NCI-H146 (cell line): ENCODE data around the gene TMEM204.

Experiments used
- DNase-seq: peaks from one replicate; lab custom pipeline; 2025; lab: John Stamatoyannopoulos, UW

TMEM204 gene

GRCh38 chr16:1499756-1500464 lies 33.6 kb upstream of the TMEM204 start:
- DNase-seq, result no peak

- no peak for DNase-seq
These were observed 32.9 kb upstream of the TMEM204 start for GRCh38 chr16:1500465-1501150.

DNA sequence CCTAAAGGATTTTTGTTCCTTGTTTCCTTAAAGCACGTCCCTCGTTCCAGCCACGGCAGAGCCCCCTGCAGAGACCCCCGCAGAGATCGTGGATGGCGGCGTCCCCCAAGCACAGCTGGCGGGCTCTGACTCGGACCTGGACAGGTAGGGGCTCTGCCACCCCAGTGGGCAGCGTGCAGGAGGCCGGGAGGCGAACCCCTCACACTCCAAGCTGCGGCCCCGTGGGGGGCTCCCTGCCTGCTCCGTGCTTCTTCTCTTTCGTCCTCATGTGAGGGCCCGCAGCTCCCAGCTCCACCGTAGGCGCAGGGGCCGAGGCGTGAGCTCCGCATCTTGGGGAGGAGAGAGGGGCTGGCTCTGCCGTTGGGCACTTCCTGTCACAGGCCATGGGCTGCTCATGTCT lies 31.8 kb upstream of the TMEM204 start:
- DNase-seq, result no peak

- no peak for DNase-seq
These were observed 31.1 kb upstream of the TMEM204 start for GRCh38 chr16:1502092-1503004.

DNA sequence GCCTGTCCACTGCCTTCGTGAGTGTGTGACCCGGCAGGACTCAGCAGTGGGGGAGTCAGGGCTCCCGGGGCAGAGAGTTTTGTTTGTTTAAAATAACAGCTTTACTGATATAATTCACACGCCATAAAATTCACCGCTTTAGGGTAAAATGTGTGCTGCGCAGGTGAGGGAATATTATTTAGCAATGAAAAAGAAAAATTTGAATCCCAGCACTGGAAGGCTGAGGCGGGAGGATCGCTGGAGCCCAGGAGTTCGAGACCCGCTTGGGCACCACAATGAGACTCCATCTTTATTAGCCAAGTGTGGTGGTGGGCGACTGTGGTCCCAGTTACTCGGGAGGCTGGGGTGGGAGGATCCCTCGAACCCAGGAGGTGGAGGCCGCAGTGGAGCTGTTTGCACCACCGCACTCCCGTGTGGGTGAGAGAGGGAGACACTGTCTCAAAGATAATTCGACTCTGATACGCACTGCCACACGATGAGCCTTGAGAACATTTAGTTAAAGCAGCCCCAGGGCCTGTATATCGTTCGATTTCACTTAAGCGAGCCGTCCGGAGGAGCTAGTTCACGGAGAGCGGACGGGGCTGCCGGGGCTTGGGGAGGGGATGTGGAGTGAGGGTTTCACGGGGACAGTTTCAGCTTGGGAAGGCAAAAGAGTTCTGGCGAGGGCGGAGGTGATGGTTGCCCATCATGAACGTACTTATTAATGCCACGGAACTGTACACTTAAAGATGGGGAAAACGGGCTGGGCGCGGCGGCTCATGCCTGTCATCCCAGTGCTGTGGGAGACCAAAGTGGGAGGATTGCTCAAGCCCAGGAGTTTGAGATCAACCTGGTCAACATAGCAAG lies 30.1 kb upstream of the TMEM204 start:
- no peak for DNase-seq

DNA sequence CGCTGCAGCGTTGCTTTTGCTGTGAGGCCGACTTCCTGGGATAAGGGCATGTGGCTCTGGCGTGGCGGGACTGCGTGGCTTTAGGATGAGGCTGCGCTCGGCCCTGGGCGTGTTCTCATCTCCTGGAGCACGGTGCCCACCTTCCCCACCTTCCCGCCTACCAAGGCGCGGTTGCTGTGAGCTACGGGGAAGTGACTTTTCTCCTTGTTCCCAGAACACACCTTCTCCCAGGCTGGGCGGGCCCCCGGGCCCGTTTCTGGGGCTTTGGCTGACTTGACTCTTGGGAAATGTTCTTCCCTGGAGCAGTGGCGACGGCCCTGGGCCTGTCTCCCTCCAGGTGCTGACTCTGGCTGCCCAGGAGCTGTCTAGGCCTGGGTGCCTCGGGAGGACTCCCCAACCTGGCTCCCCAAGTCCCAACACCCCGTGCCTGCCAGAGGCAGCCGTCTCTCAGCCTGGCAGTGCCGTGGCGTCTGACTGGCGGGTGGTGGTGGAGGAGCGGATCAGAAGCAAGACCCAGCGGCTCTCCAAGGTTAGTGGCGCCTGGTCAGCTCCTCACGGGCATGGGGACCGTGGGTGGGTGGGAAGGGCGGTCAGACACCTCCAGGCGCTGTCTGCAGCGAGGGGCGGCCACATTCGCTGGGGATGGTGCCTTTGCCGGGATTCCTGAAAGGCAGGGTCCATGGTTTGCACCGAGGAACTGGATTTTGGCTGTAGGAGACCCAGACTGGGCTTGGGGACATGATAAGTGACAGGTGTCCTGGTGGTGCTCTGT lies 28.2 kb upstream of the TMEM204 start:
- no peak for DNase-seq

DNA sequence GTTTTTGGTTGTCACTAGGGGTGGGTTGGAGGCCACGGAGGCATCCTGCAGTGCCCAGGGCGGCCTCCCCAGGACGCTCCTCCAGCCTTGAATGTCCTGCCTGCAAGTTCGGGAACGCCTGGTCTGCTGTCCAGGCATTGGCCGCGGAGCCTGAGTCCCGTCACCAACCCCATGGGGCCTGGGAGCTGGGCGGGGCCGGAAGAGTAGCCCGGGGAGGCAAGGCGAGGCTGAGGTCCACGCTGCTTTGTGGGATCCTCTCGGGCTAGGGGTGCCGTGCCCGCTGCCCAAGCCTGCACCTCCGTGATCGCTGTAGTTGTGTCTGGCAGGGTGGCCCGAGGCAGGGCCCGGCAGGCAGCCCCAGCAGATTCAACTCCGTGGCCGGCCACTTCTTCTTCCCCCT lies 27.6 kb upstream of the TMEM204 start:
- DNase-seq, result no peak

- no peak for DNase-seq
These were observed 26.8 kb upstream of the TMEM204 start for GRCh38 chr16:1506494-1507213.

DNA sequence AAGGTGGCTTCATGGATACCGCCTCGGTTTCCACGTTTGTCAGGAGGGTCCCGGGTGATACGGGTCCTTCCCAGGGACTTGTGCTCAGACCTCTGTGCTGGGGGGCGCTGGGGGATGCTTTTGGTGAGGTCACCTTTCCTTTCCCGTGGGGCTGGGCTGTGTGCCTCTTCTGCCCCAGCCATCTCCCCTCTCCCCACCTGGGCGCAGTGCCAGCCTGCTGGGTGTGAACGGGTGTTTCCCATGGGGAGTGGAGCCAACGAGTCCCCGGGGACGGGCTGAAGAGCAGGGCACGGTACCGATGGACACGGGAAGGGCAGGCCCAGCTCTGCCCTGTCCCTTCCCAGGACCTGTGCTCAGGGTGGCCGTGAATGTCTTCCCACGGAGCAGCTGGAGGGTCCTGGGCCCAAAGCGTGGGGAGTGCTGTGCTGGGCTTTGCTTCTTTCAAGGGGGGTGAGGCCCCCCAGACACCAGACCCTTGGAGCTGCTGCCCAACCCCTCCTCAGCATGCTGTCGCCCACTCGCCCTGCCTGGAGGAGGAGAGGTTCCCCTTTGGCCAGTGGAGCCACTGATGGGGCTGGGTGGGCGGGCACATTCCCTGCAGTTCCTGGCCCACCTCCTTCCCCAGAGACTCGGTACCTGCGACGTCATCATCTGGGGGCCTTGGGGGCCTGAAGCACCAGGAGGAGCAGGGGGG lies 24.8 kb upstream of the TMEM204 start:
- DNase-seq, result no peak

GRCh38 chr16:1509307-1510221 lies 23.9 kb upstream of the TMEM204 start:
- no peak for DNase-seq

GRCh38 chr16:1510272-1510671 lies 23.2 kb upstream of the TMEM204 start:
- DNase-seq, result no peak

- no peak for DNase-seq
These were observed 22.5 kb upstream of the TMEM204 start for GRCh38 chr16:1510941-1511351.

GRCh38 chr16:1511662-1512569 lies 21.6 kb upstream of the TMEM204 start:
- DNase-seq, result no peak

DNA sequence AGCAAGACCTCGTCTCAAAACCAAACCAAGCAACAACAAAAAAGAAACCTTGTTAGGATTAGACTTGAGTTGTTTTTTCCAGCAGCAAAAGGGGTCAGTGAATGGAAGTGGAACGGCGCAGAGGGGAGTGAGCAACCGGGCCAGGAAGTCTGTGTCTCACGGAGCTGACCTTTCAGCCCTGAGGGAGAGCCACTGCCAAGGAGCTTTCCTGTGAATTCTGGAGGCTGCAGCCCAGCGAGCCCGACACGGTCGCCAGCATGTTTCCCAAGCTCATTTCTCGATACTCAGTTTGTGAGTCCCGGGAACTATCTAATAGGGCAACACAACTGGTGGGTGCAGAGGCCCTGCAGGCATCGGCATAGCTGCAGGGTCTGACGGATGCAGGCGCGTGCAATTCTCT lies 20.7 kb upstream of the TMEM204 start:
- DNase-seq, result no peak

GRCh38 chr16:1514507-1514906 lies 19.0 kb upstream of the TMEM204 start:
- no peak for DNase-seq

DNA sequence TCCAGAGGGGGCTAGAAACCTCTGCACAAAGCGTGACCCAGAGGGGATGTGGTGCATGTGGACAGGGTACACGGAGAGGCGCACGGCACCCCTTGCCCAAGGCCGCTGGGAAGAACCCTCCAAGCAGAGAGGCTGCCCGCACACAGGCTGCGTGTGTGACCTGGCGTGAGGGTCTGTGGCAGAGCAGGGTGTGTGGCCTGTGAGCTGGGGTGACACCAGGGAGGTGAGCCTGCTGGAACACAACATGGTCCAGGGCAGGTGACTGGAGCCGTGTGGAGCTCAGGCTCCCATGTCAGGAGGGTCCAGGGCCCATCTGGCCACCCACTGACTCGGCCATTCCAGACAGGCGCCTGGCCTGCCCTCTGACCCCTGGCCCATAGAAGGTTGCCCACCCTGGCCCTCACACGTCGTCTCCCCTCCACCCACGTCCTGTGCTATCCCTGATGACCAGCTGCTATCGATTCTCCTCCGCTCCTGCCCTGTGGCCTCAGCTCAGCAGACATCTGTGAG lies 14.8 kb upstream of the TMEM204 start:
- DNase-seq, result no peak

GRCh38 chr16:1519831-1520230 lies 13.6 kb upstream of the TMEM204 start:
- DNase-seq, result no peak
